SH-SY5Y (cell line): ENCODE measurements around the gene SLC12A3.

Source experiments
- GATA2 ChIP-seq: IDR thresholded peaks from 2 replicates; pipeline ENCODE4 v1.6.1; 2011; ENCODE audit warnings: mild to moderate bottlenecking, low read depth, low read length
- GATA3 ChIP-seq: IDR thresholded peaks from 2 replicates; pipeline ENCODE4 v1.6.1; 2011; ENCODE audit warnings: low read depth, mild to moderate bottlenecking, low read length, moderate library complexity

GRCh38 chr16:56879276-56879675 is 14.3 kb downstream of the SLC12A3 start:
- no peak for TF ChIP-seq GATA2
- no peak for TF ChIP-seq GATA3
